Testis (tissue), 3 donors: Measurements from ENCODE around the gene CSRNP3. TPM values are rescaled to one million over a fixed set of nuclear protein-coding genes. Genes with fewer than 3 reads are reported as not detected.

Experiments
- DNase-seq: peaks from one replicate; pipeline ENCODE4 v3.0.0-alpha.2; 2019
- H3K27ac ChIP-seq, 2 donors: fragments of 200-600 bp; sonication (generic); one replicate each; pipeline ENCODE4 v1.5.1; 2019
- H3K27me3 ChIP-seq: fragments of 200-600 bp; sonication (generic); one replicate; pipeline ENCODE4 v1.5.1; 2019
- H3K36me3 ChIP-seq: fragments of 200-600 bp; sonication (generic); one replicate; pipeline ENCODE4 v1.5.1; 2017; ENCODE audit warnings: low read depth; ENCODE audit errors: missing control alignments
- H3K4me1 ChIP-seq: fragments of 200-600 bp; sonication (generic); one replicate; pipeline ENCODE4 v1.5.1; 2019
- H3K4me3 ChIP-seq, 2 donors: fragments of 200-600 bp; sonication (generic); one replicate each; pipeline ENCODE4 v1.5.1; 2017 to 2019
- H3K9me3 ChIP-seq: fragments of 200-600 bp; sonication (generic); one replicate; pipeline ENCODE4 v1.5.1; 2017
- CTCF ChIP-seq, 3 experiments: fragments of 450-650 bp in 2 of 3; fragments of 200-600 bp in 1 of 3; sonication (generic) in 1 of 3; IDR thresholded peaks; one replicate each; pipeline ENCODE4 v1.5.1; 2016 to 2019; ENCODE audit warnings: antibody characterized with exemption in 3 of 3, mild to moderate bottlenecking in 2 of 3, moderate library complexity in 1 of 3
- POLR2A ChIP-seq: fragments of 450-650 bp; IDR thresholded peaks from one replicate; pipeline ENCODE4 v1.6.1; 2017; ENCODE audit warnings: antibody characterized with exemption, mild to moderate bottlenecking, moderate library complexity
- WGBS, 2 donors: methylation state at CpG; one replicate each; pipeline ENCODE4 v1.1.5; 2018; 5-methylcytosine and 5-hydroxymethylcytosine counted together
- intact Hi-C: fragments of 100-400 bp; cut with DNase I; formaldehyde crosslinking; loops from one replicate; pipeline ENCODE4 v1.15.1; 2023; ENCODE audit warnings: low total_unique reads
- polyA plus RNA-seq: library from polyadenylated mRNA; stranded (reverse); fragments of 350-450 nt; fragmentation: Illumina TruSeq; extraction: RNeasy Lipid Tissue Mini Kit (QIAGEN cat#74804); gene quantifications from one replicate; pipeline ENCODE4 v1.2.3, GENCODE V29; 2014; ENCODE audit warnings: low read depth, low replicate concordance; ENCODE audit not compliant: insufficient read depth
- total RNA-seq, 2 donors: library from RNA; depleted of rRNA; stranded (reverse); fragments of >200 nt; gene quantifications; one replicate each; pipeline ENCODE4 v1.2.3, GENCODE V29; 2016

Gene CSRNP3
- total and polyA plus RNA-seq, 3 donors from 2014 or later, result 3.0 to 6.1 (median 5.3) TPM

- intact Hi-C loops, result no loop called here
- no peak overlapping the region for H3K4me3 ChIP-seq
- DNase-seq, result no peak
- H3K27me3 ChIP-seq, result no peaks in the 10 kb centered on the region
- no peaks in the 10 kb centered on the region for H3K36me3 ChIP-seq
- no peak overlapping the region for H3K27ac ChIP-seq
- no peaks in the 10 kb centered on the region for H3K9me3 ChIP-seq
- H3K4me1 ChIP-seq, result no peaks in the 10 kb centered on the region
- TF ChIP-seq CTCF (IDR thresholded peaks at IDR 0.05) (no peak), POLR2A (no peak)
- WGBS, 2 donors, result 97% methylated on average over 3 of the region's 3 CpGs
Measured at GRCh38 chr2:165593081-165593480, 123.6 kb downstream of the CSRNP3 start.

- H3K27ac ChIP-seq, result no peak overlapping the region
- TF ChIP-seq CTCF (IDR thresholded peaks at IDR 0.05) (no peak), POLR2A (no peak)
- no peaks in the 10 kb centered on the region for H3K9me3 ChIP-seq
- H3K4me1 ChIP-seq, result no peaks in the 10 kb centered on the region
- 92 to 95% methylated on average over 1 of the region's 1 CpG for WGBS, 2 donors
- no peak for DNase-seq
- intact Hi-C loops, result no loop called here
- H3K27me3 ChIP-seq, result no peaks in the 10 kb centered on the region
- H3K4me3 ChIP-seq, result no peak overlapping the region
- H3K36me3 ChIP-seq, result no peaks in the 10 kb centered on the region
Measured at GRCh38 chr2:165594231-165594934, 124.9 kb downstream of the CSRNP3 start.

GRCh38 chr2:165594935-165595255 lies 125.4 kb downstream of the CSRNP3 start:
- Histone ChIP-seq H3K27me3 (no peaks in the 10 kb centered on the region), H3K36me3 (no peaks in the 10 kb centered on the region), H3K4me1 (no peaks in the 10 kb centered on the region), H3K4me3 (no peak overlapping the region), H3K27ac (no peak overlapping the region), H3K9me3 (no peaks in the 10 kb centered on the region)
- DNase-seq, result no peak
- intact Hi-C loops, result no loop called here
- TF ChIP-seq CTCF (IDR thresholded peaks at IDR 0.05) (no peak), POLR2A (no peak)
- 88 to 90% methylated on average over 6 of the region's 6 CpGs for WGBS, 2 donors

GRCh38 chr2:165596788-165597187 lies 127.3 kb downstream of the CSRNP3 start:
- Histone ChIP-seq H3K4me1 (no peaks in the 10 kb centered on the region), H3K9me3 (no peaks in the 10 kb centered on the region), H3K36me3 (no peaks in the 10 kb centered on the region), H3K27me3 (no peaks in the 10 kb centered on the region), H3K4me3 (no peak overlapping the region), H3K27ac (no peak overlapping the region)
- intact Hi-C loops, result no loop called here
- 80 to 85% methylated on average over 3 of the region's 3 CpGs for WGBS, 2 donors
- TF ChIP-seq POLR2A, result no peak
- no peak for TF ChIP-seq CTCF (IDR thresholded peaks at IDR 0.05)
- DNase-seq, result no peak
